GM06990 (cell line): Measurements from ENCODE around the gene DTHD1.

Experiments
- DNase-seq: peaks from one replicate; pipeline ENCODE4 v3.0.0-alpha.2; 2011; ENCODE audit not compliant: insufficient read length; ENCODE audit errors: extremely low read depth
- H3K27me3 ChIP-seq: replicated peaks from 2 replicates; pipeline ENCODE4 v1.6.0; 2011; ENCODE audit warnings: low read length; ENCODE audit not compliant: control insufficient read depth, insufficient read depth
- H3K36me3 ChIP-seq: 2 replicates; pipeline ENCODE4 v1.5.1; 2011; ENCODE audit warnings: low read length; ENCODE audit not compliant: control insufficient read depth, insufficient read depth
- H3K4me3 ChIP-seq: replicated peaks from 2 replicates; pipeline ENCODE4 v1.5.1; 2011; ENCODE audit warnings: low read depth, mild to moderate bottlenecking, control low read depth, low read length
- TF ChIP-seq, protein P1 (sequence below): IDR thresholded peaks from 2 replicates; pipeline ENCODE4 v1.5.1; 2011; ENCODE audit warnings: low read length, control low read depth, mild to moderate bottlenecking, inconsistent platforms; ENCODE audit not compliant: insufficient read depth, poor library complexity, severe bottlenecking

DTHD1 gene

DNA sequence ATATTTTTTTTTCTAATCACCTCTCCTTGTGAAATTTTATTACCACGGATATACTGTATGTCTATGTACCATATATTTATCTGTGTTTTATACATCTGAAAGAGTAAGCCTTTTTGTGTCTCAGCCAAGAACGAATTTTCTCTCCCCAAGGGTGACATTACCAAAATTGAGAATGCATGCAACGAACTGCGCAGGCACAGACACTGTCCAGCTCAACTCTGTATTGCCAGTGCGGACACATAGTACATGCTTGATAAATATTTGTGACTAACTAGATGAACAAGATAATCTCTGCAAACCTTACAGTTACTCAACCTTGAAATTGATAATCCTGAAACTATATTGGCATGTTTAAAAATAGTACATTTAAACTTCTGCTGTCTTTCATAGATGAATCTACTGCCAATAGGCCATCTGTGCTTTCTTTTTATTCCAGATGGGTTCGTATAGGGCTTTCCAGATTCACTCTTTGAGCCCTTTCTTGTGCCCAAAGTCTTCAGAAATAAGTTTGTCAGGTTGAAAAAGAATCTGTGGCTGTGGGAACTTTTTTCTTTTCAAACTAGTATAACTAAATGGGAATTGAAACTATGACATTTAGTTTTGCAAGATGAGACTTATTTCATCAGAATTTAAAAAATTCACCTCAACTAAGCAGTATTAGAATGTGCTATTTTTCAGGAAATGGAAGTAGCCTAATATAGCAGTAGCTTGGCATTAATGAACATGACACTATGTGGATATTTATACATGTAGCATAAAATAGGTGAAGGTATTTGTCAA lies 38.9 kb downstream of the DTHD1 start:
- Histone ChIP-seq H3K27me3 (no peaks in the 10 kb centered on the region), H3K36me3 (no peaks in the 10 kb centered on the region), H3K4me3 (no peak overlapping the region; the same call in 1 of the 2 replicates)
- TF ChIP-seq, protein P1, sequence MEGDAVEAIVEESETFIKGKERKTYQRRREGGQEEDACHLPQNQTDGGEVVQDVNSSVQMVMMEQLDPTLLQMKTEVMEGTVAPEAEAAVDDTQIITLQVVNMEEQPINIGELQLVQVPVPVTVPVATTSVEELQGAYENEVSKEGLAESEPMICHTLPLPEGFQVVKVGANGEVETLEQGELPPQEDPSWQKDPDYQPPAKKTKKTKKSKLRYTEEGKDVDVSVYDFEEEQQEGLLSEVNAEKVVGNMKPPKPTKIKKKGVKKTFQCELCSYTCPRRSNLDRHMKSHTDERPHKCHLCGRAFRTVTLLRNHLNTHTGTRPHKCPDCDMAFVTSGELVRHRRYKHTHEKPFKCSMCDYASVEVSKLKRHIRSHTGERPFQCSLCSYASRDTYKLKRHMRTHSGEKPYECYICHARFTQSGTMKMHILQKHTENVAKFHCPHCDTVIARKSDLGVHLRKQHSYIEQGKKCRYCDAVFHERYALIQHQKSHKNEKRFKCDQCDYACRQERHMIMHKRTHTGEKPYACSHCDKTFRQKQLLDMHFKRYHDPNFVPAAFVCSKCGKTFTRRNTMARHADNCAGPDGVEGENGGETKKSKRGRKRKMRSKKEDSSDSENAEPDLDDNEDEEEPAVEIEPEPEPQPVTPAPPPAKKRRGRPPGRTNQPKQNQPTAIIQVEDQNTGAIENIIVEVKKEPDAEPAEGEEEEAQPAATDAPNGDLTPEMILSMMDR: no peak
- DNase-seq: peak; percentile 74

DNA sequence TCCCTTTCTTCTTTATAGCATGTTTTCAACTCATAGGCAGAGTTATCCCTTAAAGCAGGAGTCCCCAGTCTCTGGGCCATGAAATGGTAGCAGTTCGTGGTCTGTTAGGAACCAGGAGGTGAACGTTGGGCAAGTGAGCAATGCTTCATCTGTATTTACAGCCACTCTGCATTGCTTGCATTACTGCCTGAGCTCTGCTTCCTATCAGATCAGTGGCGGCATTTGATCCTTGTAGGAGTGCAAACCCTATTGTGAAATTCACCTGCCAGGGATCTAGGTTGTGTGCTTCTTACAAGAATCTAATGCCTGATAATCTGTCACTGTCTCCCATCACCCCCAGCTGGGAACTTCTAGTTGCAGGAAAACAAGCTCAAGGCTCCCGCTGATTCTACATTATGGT lies 39.8 kb downstream of the DTHD1 start:
- Histone ChIP-seq H3K36me3 (no peaks in the 10 kb centered on the region), H3K4me3 (no peak overlapping the region), H3K27me3 (no peaks in the 10 kb centered on the region)
- no peak for DNase-seq
- TF ChIP-seq, protein P1: no peak

DNA sequence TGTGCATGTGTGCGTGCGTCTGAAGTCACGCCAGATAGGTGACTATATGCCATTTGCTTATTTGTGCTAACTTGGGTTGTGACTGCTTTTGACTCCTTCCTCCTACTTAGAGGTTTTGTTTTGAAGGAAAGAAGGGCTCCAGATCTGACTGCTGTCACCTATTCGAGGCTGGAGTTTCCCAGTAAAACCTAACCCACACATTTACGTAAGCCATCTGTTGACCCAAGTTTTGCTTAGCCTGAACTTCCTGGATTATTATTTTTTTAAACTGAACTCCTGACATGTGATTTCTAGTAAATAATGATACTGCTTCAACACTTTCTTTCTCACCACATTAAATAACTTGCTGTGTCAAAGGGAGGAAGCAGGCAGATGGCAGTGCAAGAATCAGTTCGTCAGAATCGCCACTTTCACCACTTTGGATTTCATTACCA lies 41.5 kb downstream of the DTHD1 start:
- peak; percentile 65 for DNase-seq
- Histone ChIP-seq H3K27me3 (no peaks in the 10 kb centered on the region), H3K4me3 (no peak overlapping the region), H3K36me3 (no peaks in the 10 kb centered on the region)
- TF ChIP-seq, protein P1: no peak

DNA sequence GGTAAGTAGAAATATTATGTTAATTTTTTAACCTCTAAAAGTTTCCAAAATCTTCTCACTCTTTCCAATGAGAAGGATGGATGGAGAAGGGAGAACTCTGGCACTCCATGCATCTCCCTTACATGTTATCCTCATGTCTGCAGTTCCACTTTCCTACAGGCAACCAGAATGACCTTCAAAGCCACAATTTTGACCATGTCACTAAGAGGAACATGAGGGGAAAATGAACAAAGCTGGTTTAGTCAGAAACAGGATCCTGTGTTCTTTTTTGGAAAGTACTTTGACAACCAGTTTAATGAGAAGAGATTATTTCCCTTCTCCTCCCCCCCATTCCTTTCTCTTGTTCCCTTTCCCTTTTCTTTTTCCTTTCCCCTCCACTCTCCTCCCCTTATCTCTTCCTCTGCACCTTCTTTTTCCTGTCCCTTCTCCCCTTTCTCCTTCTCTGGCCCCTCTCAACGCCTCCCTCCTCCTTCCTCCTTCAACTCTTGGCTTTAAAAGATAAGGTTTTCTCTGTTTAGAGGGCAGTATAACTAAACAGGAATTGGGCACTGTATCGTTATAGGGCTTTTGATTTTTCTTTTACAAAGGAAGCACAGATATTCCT lies 42.5 kb downstream of the DTHD1 start:
- Histone ChIP-seq H3K27me3 (no peaks in the 10 kb centered on the region), H3K4me3 (no peak overlapping the region), H3K36me3 (no peaks in the 10 kb centered on the region)
- TF ChIP-seq, protein P1: no peak
- no peak for DNase-seq

DNA sequence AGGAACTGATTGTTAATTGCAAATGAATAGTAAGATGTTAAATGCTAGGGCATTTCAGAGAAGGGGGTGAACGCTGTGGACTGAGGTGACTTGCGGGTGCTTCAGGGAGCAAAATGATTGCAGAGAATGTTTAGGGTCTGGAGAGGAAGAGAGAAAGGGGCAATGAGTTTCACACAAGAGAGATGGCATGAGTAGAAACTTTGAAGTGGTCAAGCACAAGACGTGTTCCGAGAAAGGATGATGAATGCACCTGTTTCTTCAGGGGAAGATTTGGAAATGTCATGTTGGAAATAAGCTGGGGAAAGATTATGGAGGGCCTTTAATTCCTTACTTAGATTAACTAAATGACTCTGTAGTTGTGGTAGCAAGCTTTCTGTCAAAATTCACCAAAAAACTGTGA lies 43.4 kb downstream of the DTHD1 start:
- H3K4me3 ChIP-seq: no peak overlapping the region
- no peak for DNase-seq
- H3K27me3 ChIP-seq: no peaks in the 10 kb centered on the region
- TF ChIP-seq, protein P1: no peak
- no peaks in the 10 kb centered on the region for H3K36me3 ChIP-seq
